GM15510 (cell line): ENCODE data around the gene PNPLA2.

Experiments used
- POLR2A ChIP-seq: IDR thresholded peaks from 3 replicates; pipeline ENCODE4 v1.6.1; 2011; ENCODE audit warnings: borderline replicate concordance; ENCODE audit not compliant: insufficient read length; ENCODE audit errors: extremely low read depth

PNPLA2 gene

DNA sequence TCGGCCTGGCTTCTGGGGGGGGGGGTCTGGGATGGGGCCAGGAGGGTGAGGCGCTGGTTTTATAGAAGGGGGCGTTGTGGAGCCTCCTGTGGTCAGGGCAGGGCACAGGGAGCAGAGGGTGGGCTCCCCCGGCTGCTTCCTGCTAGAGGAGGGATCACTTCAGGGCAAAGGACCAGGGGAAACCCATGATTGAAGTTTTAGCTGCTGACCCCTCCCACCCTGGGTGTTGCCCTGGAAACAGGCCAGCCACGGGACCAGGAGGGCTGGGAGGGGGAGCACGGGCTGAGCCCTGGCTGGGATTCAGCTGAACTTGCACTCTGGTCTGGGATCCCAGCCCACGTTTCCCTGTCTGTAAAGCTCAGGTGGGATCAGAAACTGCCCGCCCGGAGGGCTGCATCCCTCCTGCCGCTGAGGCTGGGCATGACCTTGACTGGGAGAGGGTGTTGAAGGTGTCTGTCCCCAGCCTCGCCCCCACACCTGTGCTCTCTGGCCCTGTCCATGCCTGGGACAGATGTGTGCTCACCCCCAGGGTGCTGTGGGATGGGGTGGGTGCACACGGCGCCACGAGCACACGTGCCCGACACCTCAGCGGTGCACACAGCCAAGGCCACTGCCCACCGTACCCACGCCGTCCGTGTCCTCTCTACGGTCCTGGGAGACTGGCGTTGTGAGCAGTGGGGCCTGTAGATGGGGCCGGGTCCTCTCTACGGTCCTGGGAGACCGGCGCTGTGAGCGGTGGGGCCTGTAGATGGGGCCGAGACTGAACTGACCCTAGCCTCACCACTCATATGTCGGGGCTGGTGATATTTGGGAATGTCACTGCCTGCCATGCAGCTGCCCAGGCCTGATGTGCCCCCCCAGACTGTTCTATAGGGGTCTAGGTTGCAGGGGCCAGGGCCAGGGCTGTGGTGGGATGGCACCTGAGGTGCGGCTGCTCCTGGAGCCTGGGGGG is 26.3 kb downstream of the PNPLA2 start:
- TF ChIP-seq POLR2A, result no peak

DNA sequence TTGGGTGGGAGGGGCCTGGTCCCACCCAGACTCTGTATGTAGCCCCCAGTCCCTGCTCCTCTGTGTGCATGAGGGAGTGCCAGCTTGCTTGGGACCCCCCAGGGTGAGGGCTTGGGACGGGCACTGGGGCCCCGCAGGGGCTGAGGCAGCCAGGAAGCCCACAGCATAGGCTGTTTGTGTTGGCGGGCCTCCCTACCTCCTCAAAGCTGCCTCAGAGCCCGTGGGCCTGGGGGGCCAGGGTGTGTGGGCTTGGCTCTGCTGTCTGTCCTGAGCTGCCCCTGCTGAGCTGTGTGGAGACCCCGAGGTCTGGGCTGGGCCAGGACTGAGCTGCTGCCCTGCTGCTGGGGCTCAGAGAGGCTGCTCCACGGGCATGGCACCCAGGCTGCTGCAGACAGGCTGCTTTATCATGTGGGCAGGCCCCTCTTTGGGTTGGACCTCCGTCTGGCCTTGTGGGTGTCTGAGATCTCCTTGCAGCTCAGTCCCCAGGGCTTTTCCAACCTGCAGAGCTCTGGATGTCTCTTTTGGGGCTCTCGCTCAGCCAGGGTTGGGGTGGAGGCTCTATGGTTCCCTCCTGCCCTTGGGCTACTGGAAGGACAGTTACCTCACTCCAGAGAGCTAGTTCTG is 27.3 kb downstream of the PNPLA2 start:
- no peak for TF ChIP-seq POLR2A

DNA sequence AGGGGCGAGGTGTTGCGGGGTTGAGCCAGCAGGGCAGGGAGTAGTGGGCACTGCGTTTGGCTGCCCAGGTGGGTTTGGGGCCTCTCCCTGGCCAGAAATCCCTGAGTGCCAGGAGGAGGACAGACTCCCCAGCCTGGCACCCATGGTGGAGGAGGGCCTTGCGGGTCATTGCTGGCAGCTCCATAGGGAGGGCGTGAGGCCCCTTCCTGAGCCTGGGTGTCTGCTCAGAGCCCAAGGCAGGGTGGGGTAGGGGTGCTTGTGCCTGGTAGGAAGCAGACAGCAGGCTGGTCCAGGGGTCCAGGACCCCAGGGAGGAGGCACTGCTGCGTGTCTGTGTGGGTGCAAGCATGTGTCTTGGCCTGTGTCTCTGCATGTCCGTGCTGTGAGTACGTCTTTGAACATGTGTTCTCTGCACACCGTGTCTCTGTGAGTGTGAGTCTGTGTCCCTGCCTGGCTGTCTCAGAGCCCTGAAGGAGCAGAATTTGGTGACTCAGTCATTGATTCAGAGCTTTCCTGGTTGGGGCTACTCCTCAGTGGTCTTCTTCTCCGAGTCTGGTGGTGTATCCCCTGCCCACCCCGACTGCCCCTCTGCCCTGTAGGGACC is 27.9 kb downstream of the PNPLA2 start:
- no peak for TF ChIP-seq POLR2A

DNA sequence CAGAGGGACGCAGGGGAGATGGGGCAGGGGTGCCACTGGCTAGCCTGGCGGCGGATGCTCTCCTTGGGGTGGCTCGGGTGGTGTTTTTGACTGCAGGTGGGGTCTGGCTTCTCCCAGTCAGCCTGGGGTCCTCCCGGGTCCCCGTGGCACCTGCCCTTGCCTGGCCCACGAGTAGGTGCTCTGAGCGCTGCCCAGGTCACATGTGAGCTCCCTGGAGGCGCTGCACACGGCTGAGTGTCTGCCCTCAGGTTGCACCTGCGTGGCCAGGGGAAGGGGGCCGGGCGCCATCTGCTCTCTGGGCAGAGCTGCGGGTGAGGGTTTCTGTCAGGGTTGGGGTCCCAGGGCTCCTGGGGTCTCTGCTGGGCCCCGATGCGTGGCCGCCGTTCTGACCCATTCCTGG is 29.2 kb downstream of the PNPLA2 start:
- TF ChIP-seq POLR2A, result no peak

DNA sequence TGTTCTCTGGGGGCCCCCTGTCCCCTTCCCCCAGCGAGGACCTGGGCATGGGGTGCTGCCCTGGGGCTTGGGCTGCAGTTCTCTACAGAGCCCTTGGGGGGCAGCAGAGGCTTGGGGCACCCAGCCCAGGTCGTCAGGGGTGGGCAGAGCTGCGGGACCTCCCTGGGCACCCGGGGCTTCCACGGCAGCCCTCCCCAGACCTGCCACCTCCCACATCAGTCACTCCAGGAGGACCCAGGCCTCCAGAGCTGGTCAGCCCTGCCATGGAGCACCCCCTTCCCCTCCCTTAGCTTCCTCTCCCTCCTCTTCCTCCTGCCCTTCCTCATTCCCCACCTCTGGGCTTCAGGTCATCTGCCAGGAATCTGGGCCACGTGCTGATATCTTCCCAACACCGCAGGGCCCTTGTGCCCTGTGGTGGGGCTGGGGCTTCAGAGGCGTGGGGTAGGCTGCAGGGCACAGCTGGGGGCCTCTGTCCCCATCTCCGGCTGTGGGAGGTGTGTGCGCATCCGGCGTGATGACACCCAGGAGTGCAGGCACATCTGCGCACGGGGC is 29.7 kb downstream of the PNPLA2 start:
- no peak for TF ChIP-seq POLR2A

DNA sequence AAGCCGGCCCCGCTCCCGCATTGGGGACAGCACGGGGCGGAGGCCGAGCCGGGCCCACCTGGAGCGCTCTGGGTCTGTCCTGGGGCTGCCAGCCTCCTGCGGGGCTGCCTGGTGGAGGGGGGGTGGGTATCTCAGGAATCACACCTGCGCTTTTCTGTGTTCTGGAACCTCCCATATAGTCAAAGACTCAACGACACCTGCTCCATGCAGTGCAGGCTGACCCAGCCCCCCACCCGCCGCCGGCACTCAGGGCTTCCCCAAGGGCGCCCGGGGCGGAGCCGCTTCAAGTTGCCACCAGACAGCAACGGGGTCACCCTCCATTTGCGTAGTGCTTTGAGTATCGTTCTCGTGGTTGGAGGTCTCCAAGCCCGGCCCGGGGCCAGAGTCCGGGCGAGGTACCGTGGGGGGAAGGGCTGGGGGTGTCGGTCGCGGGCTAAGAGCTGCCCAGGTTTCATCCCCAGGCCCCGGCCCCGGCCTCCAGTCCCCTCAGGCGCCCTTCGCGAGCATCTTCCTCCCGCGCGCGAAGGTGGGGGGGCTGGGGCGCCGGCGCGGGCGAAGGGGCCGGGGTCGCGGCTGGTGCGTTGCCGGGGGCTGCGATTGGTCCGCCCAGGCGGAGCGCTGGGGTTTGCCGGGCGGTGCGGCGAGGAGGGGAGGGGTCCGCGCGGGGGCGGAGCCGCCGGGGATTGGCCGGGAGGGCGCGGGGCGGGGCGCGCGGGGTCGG is 30.6 kb downstream of the PNPLA2 start:
- no peak for TF ChIP-seq POLR2A

DNA sequence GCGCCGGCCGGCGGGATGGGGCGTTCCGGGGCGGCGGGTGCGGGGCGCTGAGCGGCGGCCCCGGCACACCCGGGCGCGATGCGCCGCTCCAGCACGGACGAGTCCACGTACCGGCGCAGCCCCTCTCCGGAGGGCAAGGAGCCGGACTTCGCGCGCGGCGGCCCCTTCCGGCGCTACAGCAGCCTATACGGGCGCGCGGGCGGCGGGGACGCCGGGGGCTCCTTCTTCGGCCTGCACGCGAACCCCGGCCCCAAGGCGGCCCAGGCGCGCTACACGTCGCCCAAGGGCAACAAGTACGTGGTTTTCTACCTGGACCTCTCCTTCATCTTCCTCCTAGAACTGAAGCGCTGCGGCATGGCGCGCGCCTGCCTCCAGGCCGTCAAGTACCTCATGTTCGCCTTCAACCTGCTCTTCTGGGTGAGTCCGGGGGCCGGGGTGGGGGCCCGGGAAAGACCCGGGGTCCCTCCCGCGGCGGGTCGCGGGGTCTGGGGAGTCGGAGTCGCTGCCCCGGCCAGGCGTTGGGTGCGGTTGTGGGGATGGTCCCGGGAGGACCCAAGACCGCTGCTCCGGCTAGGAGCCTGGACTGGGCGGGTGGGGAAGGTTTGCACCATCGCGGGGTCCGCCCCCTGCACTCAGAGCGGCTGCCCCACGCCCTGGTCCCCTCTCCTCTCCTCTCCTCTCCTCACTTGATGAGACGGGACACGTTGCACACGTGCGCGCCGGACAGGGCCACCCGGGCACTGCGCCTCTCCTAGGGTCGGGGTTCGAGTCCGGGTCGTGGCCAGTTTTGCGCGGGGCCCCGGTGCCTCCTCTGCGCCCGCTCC is 31.4 kb downstream of the PNPLA2 start:
- no peak for TF ChIP-seq POLR2A

DNA sequence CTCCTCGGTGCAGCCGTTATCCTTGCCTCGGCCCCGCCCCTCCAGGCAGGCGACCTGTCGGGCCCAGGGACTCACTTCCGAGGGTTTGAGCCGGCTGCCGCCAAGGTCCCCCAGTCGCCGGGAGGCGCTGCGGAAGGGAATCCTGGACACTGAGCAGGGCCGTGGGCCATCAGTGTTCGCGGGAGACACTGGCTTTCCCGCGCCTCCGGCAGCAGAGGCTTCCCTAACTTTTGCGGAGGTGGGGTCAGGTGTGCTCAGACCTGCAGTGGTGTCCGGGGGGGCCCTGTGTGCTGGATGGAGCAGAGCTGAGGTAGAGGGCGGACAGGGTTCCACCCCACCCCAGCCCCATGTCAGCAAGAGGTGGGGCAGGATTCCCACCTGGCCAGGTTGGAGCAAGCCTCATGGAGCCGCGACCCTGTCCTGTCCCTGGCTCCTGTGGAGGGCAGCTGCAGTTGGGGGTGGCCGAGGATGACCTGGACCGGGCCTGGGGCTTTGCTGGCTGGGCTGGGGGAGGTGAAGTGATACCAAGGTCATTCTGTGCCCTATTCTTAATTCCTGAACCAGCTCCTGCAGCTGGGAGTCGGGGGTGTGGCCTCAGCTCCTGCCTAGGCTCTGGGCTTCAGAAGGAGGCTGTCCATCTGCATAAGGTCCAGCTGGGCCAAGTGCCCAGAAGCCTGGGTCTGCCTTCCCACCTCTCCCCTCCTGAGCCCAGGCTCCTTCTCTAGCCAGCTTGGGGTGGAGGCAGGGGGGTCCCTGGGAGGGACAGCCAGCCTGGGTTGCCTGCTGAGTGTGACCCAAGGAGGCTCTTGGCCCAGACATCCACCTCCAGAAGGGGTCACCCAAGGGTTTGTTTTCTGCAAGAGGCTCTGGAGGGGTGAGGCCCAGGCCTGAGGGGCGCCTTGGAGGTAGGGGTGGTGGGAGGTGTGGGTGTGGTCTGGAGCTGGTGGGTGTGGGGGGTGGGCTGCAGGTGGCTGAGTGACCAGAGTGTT is 32.4 kb downstream of the PNPLA2 start:
- no peak for TF ChIP-seq POLR2A

DNA sequence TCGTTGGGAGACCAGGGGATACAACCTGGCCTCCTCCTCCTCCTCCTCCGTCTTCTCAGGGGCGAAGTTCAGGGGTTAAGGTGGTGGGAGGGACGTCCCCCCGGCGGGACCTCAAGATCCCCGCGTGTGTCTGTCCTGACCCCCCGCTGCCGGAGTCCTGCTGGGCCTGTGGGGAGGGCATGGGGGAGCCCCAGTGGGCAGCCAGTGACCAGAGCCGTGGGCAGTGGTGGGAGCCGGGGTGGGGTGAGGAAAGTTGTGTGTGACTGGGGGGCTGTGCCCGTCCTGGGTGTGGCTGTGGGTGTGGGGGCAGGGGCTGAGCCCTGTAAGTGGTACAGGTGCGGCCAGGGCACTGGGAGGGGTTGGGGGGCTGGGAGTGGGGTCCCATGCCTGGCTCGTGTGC is 34.0 kb downstream of the PNPLA2 start:
- TF ChIP-seq POLR2A, result no peak

DNA sequence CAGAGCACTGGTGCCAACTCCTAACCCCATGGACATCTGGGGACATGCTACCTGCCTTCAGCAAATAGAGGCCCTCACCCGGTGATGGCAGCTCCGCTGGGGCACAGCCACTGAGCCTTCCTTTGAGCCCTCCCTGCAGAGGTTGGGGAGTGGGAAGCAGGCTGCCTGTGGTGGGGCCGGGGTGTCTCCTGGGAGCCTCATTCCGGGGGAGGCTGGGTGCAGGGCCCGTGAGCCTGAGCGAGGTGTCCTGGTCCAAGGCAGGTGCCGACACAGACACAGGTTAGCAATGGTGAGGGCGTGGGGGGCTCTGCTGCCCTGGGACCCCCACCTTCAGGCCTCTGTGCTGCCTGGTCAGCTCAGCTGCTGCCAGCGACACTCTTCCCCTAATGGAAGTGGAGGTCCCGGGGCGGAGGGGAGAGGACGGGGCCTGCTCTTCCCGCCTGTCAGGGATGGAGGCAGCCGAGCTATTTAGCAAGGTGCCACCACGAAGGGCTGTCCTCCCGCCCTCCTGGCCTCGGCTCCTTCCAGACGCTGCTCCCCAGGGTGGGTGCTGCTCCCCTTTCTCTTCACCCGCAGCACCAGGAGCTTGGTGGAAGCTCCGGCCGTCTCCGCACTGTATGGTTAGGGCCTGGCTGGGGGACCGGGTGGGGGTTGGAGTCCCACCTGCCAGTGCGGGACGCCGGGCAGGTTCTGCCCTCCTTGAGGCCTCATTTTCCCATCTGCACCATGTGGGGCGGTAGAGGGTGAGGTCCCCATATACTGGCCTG is 35.2 kb downstream of the PNPLA2 start:
- TF ChIP-seq POLR2A, result no peak

DNA sequence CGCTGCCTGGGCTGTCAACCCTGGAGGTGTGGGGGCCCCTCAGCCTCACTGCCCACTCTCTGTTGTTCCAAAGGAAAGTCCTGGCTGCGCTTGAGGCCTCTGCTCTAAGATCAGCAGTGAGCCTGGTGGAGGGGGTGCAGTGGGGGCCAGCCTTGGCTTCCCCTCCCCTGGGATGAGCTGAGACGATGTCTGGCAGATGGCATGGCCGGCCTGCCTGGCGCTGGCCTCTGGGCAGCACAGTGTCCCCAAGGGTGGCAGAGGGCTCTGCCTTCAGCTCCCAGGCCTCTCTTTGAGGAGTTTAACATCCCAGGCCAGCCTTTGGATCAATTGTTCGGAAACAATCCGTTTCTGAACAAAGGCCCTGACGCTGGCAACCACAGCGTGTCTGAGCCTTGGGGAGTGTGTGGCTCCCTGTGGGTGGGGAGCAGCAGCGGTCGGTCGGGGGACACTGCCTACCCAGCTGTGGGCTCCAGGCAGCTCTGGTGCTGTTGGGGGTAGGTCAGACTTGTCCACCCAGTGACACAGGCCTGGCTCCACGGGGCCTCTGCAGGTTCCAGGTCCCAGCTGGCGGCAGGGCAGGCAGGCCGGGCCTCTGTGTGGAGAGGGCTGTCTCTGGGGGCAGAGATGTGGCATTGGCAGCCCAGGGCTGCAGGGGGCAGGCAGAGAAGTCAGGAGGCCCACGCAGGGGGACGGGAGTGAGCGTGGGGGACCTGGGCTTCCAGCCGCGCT is 36.1 kb downstream of the PNPLA2 start:
- no peak for TF ChIP-seq POLR2A

DNA sequence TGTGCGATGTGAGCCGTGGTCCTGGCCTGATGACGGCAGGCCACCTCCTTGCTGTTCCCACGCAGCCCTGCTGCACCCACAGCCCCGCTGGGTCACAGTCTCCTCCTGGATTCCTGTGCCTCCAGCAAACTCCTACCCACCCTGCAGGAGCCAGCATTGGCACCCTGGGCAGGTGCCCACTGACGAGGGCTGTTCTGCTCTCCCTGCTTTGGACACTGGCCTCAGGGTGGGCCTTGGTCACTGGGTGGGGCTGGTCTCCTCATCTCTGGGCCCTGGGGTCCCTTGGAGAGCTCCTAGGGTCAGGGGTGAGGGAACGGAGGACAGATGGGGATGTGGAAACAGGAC is 36.6 kb downstream of the PNPLA2 start:
- TF ChIP-seq POLR2A, result no peak

DNA sequence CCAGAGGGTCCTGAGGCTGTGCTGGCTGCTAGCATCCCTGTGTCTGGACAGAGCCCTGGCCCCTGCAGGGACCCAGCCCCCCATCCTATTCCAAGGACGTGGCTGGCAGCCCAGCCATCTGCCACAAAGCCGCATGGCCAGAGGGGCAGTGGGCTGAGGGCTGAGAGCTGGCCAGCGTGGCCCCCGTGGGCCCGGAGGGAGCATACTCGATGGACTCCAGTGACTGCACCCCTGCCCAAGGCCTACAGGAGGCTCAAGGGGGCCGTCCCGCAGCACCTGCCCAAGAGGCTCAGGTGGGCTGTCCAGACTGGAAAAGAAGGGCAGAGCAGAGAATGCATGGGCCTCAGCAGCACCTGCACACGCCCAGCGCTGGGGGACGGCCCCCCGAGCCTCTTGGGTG is 37.1 kb downstream of the PNPLA2 start:
- TF ChIP-seq POLR2A, result no peak
